Glutamatergic neuron (in vitro differentiated cells): ENCODE data around the gene PDLIM7. TPM values are rescaled to one million over a fixed set of nuclear protein-coding genes. Genes with fewer than 3 reads are reported as not detected.

Experiments
- DNase-seq: peaks from one replicate; pipeline ENCODE4 v3.0.0; 2022
- H3K27ac Mint-ChIP-seq: one replicate; pipeline ENCODE4 v1.8.0; 2020; ENCODE audit warnings: mild to moderate bottlenecking, mixed read lengths, inconsistent platforms; ENCODE audit not compliant: unreplicated experiment
- H3K27me3 Mint-ChIP-seq: one replicate; pipeline ENCODE4 v1.8.0; 2020; ENCODE audit warnings: mild to moderate bottlenecking, moderate library complexity, mixed read lengths, inconsistent platforms; ENCODE audit not compliant: unreplicated experiment
- H3K36me3 Mint-ChIP-seq: one replicate; pipeline ENCODE4 v1.8.0; 2020; ENCODE audit warnings: mild to moderate bottlenecking, mixed read lengths, inconsistent platforms; ENCODE audit not compliant: unreplicated experiment
- H3K4me1 Mint-ChIP-seq: one replicate; pipeline ENCODE4 v1.8.0; 2020; ENCODE audit warnings: mild to moderate bottlenecking, low read depth, mixed read lengths, inconsistent platforms; ENCODE audit not compliant: unreplicated experiment
- H3K4me3 Mint-ChIP-seq: one replicate; pipeline ENCODE4 v1.8.0; 2020; ENCODE audit warnings: mild to moderate bottlenecking, mixed read lengths, inconsistent platforms; ENCODE audit not compliant: unreplicated experiment
- H3K9me3 Mint-ChIP-seq: one replicate; pipeline ENCODE4 v1.8.0; 2020; ENCODE audit warnings: mild to moderate bottlenecking, moderate library complexity, mixed read lengths, inconsistent platforms; ENCODE audit not compliant: unreplicated experiment
- CTCF ChIP-seq: fragments of 200-600 bp; sonication (generic); IDR thresholded peaks from one replicate; pipeline ENCODE4 v1.5.0; 2021; ENCODE audit not compliant: partially characterized antibody, unreplicated experiment
- total RNA-seq: library from RNA; stranded (reverse); fragmentation: NEBNext Ultra II Directional; extraction: Animal tissue kit (Norgen Biotek cat#: 25700); gene quantifications from one replicate; pipeline ENCODE4 v1.2.1, GENCODE V29; 2021; ENCODE audit not compliant: unreplicated experiment

Gene PDLIM7
- total RNA-seq, 1 donor from 2014 or later, result 430 TPM

GRCh38 chr5:177472460-177473442 is 24.7 kb downstream of the PDLIM7 start:
- Mint-ChIP-seq H3K4me1 (peaks cover 46% of the 10 kb centered on the region), H3K36me3 (no peaks in the 10 kb centered on the region), H3K27ac (peak overlapping the region; percentile 100), H3K9me3 (peaks cover 53% of the 10 kb centered on the region), H3K4me3 (peak overlapping the region; percentile 95), H3K27me3 (peaks cover 62% of the 10 kb centered on the region)
- TF ChIP-seq CTCF, result no peak
- peak; percentile 86 for DNase-seq

- peak; percentile 86 for DNase-seq
- peak overlapping the region; percentile 95 for H3K4me3 Mint-ChIP-seq
- no peak for TF ChIP-seq CTCF
- H3K27me3 Mint-ChIP-seq, result peaks cover 62% of the 10 kb centered on the region
- peak overlapping the region; percentile 100 for H3K27ac Mint-ChIP-seq
- H3K36me3 Mint-ChIP-seq, result no peaks in the 10 kb centered on the region
- peaks cover 55% of the 10 kb centered on the region for H3K9me3 Mint-ChIP-seq
- peaks cover 46% of the 10 kb centered on the region for H3K4me1 Mint-ChIP-seq
Measured at GRCh38 chr5:177471610-177472356, 25.6 kb downstream of the PDLIM7 start.

- peaks cover 43% of the 10 kb centered on the region for H3K4me1 Mint-ChIP-seq
- peaks cover under 1% of the 10 kb centered on the region for H3K36me3 Mint-ChIP-seq
- H3K4me3 Mint-ChIP-seq, result peak overlapping the region; percentile 95
- no peak for DNase-seq
- peak overlapping the region; percentile 100 for H3K27ac Mint-ChIP-seq
- peaks cover 59% of the 10 kb centered on the region for H3K27me3 Mint-ChIP-seq
- no peak for TF ChIP-seq CTCF
- H3K9me3 Mint-ChIP-seq, result peaks cover 54% of the 10 kb centered on the region
Measured at GRCh38 chr5:177470759-177471536, 26.5 kb downstream of the PDLIM7 start.

GRCh38 chr5:177469750-177470525 is 27.5 kb downstream of the PDLIM7 start:
- Mint-ChIP-seq H3K36me3 (peaks cover 10% of the 10 kb centered on the region), H3K4me1 (peaks cover 35% of the 10 kb centered on the region), H3K4me3 (peak overlapping the region; percentile 95), H3K27ac (peak overlapping the region; percentile 100), H3K27me3 (peaks cover 64% of the 10 kb centered on the region), H3K9me3 (peaks cover 55% of the 10 kb centered on the region)
- peak; percentile 73 for DNase-seq
- no peak for TF ChIP-seq CTCF
